WTC11 (cell line): ENCODE measurements around the gene TMEM164.

Source experiments
- ELF4 ChIP-seq: sonication (generic); formaldehyde crosslinking; IDR thresholded peaks from 2 replicates; pipeline ENCODE4 v1.8.1; 2022; ENCODE audit warnings: low read depth, mild to moderate bottlenecking, moderate library complexity, missing genetic modification reagents
- ETV6 ChIP-seq: sonication (generic); formaldehyde crosslinking; IDR thresholded peaks from 2 replicates; pipeline ENCODE4 v1.8.1; 2022; ENCODE audit warnings: mild to moderate bottlenecking, missing genetic modification reagents
- FOXJ3 ChIP-seq: sonication (generic); formaldehyde crosslinking; IDR thresholded peaks from 2 replicates; pipeline ENCODE4 v1.9.0; 2021; ENCODE audit warnings: missing genetic modification reagents, mild to moderate bottlenecking, borderline replicate concordance
- FOXP1 ChIP-seq: sonication (generic); formaldehyde crosslinking; IDR thresholded peaks from 2 replicates; pipeline ENCODE4 v1.8.0; 2022; ENCODE audit warnings: missing genetic modification reagents, mild to moderate bottlenecking, moderate library complexity, borderline replicate concordance
- GRHL2 ChIP-seq: fragments of 250-450 bp; sonication (Bioruptor Pico); IDR thresholded peaks from 2 replicates; pipeline ENCODE4 v1.8.0; 2022; ENCODE audit warnings: mild to moderate bottlenecking, moderate library complexity; ENCODE audit not compliant: insufficient replicate concordance, severe bottlenecking
- JUN ChIP-seq: sonication (generic); formaldehyde crosslinking; IDR thresholded peaks from 2 replicates; pipeline ENCODE4 v1.8.0; 2023; ENCODE audit warnings: mild to moderate bottlenecking, missing genetic modification reagents
- RELA ChIP-seq: sonication (generic); formaldehyde crosslinking; IDR thresholded peaks from 2 replicates; pipeline ENCODE4 v1.8.1; 2022; ENCODE audit warnings: missing genetic modification reagents, mild to moderate bottlenecking, borderline replicate concordance
- SMAD3 ChIP-seq: sonication (generic); formaldehyde crosslinking; IDR thresholded peaks from 2 replicates; pipeline ENCODE4 v1.8.0; 2022; ENCODE audit warnings: missing genetic modification reagents, mild to moderate bottlenecking, borderline replicate concordance
- TEAD1 ChIP-seq: sonication (generic); formaldehyde crosslinking; IDR thresholded peaks from 2 replicates; pipeline ENCODE4 v1.8.0; 2022; ENCODE audit warnings: mild to moderate bottlenecking, missing genetic modification reagents
- TF ChIP-seq, protein P1 (sequence below): sonication (generic); formaldehyde crosslinking; IDR thresholded peaks from 2 replicates; pipeline ENCODE4 v1.8.1; 2023; ENCODE audit warnings: mild to moderate bottlenecking, missing genetic modification reagents, moderate library complexity
- TF ChIP-seq, protein P2 (sequence below): fragments of 200-600 bp; IDR thresholded peaks from 2 replicates; pipeline ENCODE4 v1.8.0; 2022; ENCODE audit warnings: antibody characterized with exemption
- TF ChIP-seq, protein P3 (sequence below): sonication (generic); formaldehyde crosslinking; IDR thresholded peaks from 2 replicates; pipeline ENCODE4 v1.8.1; 2022; ENCODE audit warnings: mild to moderate bottlenecking, moderate library complexity, missing genetic modification reagents
- TF ChIP-seq, protein P4 (sequence below): sonication (generic); formaldehyde crosslinking; IDR thresholded peaks from 2 replicates; pipeline ENCODE4 v1.8.1; 2022; ENCODE audit warnings: missing genetic modification reagents, borderline replicate concordance

DNA sequence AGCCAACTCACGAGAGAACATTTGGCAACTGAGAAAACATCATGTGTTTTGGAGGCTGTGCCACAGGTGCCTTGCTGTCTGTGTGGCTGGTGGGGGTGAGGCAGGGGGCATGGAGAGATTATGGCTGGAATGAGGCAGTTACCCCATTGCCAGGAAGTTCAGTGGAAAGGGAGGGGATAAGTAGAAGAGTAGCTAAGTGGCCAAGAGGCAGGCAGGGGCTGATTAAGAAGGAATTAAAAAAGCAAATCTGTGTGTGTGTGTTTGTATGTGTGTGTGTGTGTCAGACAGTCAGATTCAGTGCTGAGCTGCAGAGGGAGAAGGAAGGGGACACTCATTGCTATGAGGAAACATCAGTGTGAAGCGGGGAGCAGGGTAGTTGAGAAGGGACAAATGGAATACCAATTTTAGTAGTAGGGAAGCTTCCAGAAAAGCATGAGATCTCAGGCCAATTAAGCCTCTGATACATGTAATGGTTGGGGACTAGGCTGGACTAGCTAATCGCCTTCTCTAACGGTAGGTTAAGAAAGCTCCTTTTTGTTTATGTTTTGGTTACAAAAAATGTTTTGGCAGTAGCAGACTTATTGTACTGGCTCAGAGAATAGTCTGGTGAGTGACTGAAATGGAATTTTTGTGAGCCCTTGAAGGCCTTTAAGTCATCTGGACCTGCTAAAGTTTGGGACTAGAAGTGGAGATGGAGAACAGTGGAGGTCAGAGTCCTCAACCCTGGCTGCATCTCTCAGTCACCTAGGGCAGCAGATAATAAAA lies 18.5 kb downstream of the TMEM164 start:
- TF ChIP-seq JUN (no peak), RELA (CRISPR knock-in tag) (no peak), GRHL2 (CRISPR knock-in tag) (no peak), ETV6 (CRISPR knock-in tag) (no peak), FOXP1 (CRISPR knock-in tag) (no peak), SMAD3 (CRISPR knock-in tag) (no peak), TEAD1 (CRISPR knock-in tag) (no peak), ELF4 (CRISPR knock-in tag) (no peak), FOXJ3 (no peak)
- TF ChIP-seq, protein P1, sequence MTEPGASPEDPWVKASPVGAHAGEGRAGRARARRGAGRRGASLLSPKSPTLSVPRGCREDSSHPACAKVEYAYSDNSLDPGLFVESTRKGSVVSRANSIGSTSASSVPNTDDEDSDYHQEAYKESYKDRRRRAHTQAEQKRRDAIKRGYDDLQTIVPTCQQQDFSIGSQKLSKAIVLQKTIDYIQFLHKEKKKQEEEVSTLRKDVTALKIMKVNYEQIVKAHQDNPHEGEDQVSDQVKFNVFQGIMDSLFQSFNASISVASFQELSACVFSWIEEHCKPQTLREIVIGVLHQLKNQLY (CRISPR knock-in tag), result no peak
- TF ChIP-seq, protein P2, sequence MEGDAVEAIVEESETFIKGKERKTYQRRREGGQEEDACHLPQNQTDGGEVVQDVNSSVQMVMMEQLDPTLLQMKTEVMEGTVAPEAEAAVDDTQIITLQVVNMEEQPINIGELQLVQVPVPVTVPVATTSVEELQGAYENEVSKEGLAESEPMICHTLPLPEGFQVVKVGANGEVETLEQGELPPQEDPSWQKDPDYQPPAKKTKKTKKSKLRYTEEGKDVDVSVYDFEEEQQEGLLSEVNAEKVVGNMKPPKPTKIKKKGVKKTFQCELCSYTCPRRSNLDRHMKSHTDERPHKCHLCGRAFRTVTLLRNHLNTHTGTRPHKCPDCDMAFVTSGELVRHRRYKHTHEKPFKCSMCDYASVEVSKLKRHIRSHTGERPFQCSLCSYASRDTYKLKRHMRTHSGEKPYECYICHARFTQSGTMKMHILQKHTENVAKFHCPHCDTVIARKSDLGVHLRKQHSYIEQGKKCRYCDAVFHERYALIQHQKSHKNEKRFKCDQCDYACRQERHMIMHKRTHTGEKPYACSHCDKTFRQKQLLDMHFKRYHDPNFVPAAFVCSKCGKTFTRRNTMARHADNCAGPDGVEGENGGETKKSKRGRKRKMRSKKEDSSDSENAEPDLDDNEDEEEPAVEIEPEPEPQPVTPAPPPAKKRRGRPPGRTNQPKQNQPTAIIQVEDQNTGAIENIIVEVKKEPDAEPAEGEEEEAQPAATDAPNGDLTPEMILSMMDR, result no peak
- TF ChIP-seq, protein P3, sequence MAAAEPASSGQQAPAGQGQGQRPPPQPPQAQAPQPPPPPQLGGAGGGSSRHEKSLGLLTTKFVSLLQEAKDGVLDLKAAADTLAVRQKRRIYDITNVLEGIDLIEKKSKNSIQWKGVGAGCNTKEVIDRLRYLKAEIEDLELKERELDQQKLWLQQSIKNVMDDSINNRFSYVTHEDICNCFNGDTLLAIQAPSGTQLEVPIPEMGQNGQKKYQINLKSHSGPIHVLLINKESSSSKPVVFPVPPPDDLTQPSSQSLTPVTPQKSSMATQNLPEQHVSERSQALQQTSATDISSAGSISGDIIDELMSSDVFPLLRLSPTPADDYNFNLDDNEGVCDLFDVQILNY (CRISPR knock-in tag), result no peak
- TF ChIP-seq, protein P4, sequence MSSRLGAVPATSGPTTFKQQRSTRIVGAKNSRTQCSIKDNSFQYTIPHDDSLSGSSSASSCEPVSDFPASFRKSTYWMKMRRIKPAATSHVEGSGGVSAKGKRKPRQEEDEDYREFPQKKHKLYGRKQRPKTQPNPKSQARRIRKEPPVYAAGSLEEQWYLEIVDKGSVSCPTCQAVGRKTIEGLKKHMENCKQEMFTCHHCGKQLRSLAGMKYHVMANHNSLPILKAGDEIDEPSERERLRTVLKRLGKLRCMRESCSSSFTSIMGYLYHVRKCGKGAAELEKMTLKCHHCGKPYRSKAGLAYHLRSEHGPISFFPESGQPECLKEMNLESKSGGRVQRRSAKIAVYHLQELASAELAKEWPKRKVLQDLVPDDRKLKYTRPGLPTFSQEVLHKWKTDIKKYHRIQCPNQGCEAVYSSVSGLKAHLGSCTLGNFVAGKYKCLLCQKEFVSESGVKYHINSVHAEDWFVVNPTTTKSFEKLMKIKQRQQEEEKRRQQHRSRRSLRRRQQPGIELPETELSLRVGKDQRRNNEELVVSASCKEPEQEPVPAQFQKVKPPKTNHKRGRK (CRISPR knock-in tag), result no peak
